ENCODE measurements around the gene PTPRO.

PTPRO gene

DNA sequence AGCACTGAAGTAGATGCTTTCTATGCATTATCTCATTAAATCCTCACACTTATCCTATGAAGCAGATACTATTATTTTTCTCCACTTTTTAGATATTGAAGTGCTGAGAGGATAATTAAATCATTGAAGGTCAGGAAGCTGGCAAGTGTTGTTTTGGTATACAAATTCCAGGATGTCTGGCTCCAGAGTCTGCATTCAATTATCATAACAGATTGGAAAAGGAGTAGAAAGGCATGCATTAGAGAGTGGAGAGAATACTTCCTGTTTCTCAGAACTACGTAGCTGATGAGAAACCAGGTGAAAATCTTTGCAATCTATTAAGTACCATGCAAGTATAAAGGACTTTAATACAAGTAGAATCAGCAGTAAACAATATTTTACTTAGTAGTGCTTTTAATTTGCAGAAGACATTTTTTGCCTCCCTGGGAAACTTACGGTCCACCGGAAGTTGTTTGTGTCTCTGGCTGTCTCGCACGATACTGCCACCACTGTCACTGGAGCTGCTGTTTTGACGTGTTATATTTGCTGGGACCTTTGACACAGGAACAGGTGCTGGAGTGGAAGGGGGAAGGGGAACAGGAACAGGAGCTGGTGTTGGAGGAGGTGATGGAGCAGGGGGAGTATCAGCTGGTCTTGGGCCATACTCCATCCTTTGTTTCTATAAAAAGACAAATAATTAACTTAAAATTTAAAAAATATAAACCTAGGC, 308.9 kb downstream of the PTPRO start:
- no peak for TF ChIP-seq EZH2phosphoT487 (conservative IDR thresholded peaks at IDR 0.05; ENCODE audit: low read length)
- TF ChIP-seq, protein P1, sequence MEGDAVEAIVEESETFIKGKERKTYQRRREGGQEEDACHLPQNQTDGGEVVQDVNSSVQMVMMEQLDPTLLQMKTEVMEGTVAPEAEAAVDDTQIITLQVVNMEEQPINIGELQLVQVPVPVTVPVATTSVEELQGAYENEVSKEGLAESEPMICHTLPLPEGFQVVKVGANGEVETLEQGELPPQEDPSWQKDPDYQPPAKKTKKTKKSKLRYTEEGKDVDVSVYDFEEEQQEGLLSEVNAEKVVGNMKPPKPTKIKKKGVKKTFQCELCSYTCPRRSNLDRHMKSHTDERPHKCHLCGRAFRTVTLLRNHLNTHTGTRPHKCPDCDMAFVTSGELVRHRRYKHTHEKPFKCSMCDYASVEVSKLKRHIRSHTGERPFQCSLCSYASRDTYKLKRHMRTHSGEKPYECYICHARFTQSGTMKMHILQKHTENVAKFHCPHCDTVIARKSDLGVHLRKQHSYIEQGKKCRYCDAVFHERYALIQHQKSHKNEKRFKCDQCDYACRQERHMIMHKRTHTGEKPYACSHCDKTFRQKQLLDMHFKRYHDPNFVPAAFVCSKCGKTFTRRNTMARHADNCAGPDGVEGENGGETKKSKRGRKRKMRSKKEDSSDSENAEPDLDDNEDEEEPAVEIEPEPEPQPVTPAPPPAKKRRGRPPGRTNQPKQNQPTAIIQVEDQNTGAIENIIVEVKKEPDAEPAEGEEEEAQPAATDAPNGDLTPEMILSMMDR (IDR thresholded peaks at IDR 0.05; ENCODE audit: insufficient read depth, low read length, poor library complexity, severe bottlenecking), result no peak
- no peak overlapping the region for H3K4me3 ChIP-seq (ENCODE audit: insufficient read depth, low read length, poor library complexity, severe bottlenecking)
- H3K4me2 ChIP-seq (ENCODE audit: low read depth, low read length, poor library complexity, severe bottlenecking), result no peak overlapping the region
- H3K27ac ChIP-seq (ENCODE audit: low read depth, low read length), result no peak overlapping the region
- H3K9ac ChIP-seq (ENCODE audit: low read length), result no peak overlapping the region
- no peaks in the 10 kb centered on the region for H3F3A ChIP-seq (ENCODE audit: insufficient read depth)
- no peaks in the 10 kb centered on the region for H3K36me3 ChIP-seq (ENCODE audit: low read length)
- H2AFZ ChIP-seq (ENCODE audit: low read depth, low read length, severe bottlenecking), result no peak overlapping the region
- H3K27me3 ChIP-seq (ENCODE audit: low read length), result no peaks in the 10 kb centered on the region
- H3K9me2 ChIP-seq (replicated peaks; ENCODE audit: insufficient read depth, low read length), result no peaks in the 10 kb centered on the region
- H3K9me3 ChIP-seq (ENCODE audit: insufficient read depth, low read length), result no peaks in the 10 kb centered on the region
- H3K79me2 ChIP-seq (ENCODE audit: insufficient read depth, low read length), result no peaks in the 10 kb centered on the region
- H4K20me1 ChIP-seq (ENCODE audit: low read depth, low read length), result no peaks in the 10 kb centered on the region

DNA sequence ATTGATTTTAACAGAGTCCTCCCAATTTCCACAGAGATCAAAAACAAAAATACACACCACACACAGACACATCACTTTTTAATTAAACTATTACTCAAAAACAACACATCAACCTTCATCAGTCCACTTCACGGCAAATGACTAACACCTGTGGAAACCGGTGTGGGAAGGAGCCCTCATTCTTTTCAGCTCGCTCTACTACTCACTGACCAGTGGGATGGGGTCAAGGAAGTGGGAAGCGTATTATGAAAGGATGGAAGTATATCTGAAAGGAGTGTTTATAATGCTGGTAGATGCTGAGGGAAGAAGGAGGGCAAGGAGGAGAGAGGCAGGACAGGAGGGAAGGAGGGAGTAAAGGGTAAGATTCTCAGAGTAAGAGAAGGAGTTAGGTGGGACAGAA, 310.4 kb downstream of the PTPRO start:
- Histone ChIP-seq H3K9me3 (ENCODE audit: insufficient read depth, low read length) (no peaks in the 10 kb centered on the region), H3K79me2 (ENCODE audit: insufficient read depth, low read length) (no peaks in the 10 kb centered on the region), H3F3A (ENCODE audit: insufficient read depth) (no peaks in the 10 kb centered on the region), H2AFZ (ENCODE audit: low read depth, low read length, severe bottlenecking) (no peak overlapping the region), H3K36me3 (ENCODE audit: low read length) (no peaks in the 10 kb centered on the region), H3K9ac (ENCODE audit: low read length) (no peak overlapping the region), H3K9me2 (replicated peaks; ENCODE audit: insufficient read depth, low read length) (no peaks in the 10 kb centered on the region), H3K4me2 (ENCODE audit: low read depth, low read length, poor library complexity, severe bottlenecking) (no peak overlapping the region), H3K4me3 (ENCODE audit: insufficient read depth, low read length, poor library complexity, severe bottlenecking) (no peak overlapping the region), H4K20me1 (ENCODE audit: low read depth, low read length) (no peaks in the 10 kb centered on the region), H3K27ac (ENCODE audit: low read depth, low read length) (no peak overlapping the region), H3K27me3 (ENCODE audit: low read length) (no peaks in the 10 kb centered on the region)
- TF ChIP-seq EZH2phosphoT487 (conservative IDR thresholded peaks at IDR 0.05; ENCODE audit: low read length), result no peak
- TF ChIP-seq, protein P1 (IDR thresholded peaks at IDR 0.05; ENCODE audit: insufficient read depth, low read length, poor library complexity, severe bottlenecking), result no peak

DNA sequence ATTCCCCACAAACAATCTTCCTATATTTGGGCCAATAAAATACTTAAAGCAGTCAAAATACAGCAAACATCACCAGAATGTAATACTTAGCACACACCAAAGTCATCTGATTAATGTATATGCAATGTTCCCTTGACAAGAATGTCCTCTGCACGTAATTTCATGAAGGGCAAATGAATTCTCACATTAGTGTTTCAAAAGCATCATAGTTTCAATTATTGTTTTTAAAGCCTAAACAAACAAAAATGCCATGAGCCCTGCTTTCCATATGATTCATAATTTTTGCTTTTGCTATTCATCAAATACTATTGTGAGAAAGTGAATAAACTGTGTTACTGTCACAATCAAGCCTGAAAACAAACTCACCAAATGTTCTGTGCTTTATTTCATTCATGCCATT, 310.9 kb downstream of the PTPRO start:
- H3K9me2 ChIP-seq (replicated peaks; ENCODE audit: insufficient read depth, low read length), result no peaks in the 10 kb centered on the region
- H3K4me3 ChIP-seq (ENCODE audit: insufficient read depth, low read length, poor library complexity, severe bottlenecking), result no peak overlapping the region
- no peak overlapping the region for H3K27ac ChIP-seq (ENCODE audit: low read depth, low read length)
- H3K9ac ChIP-seq (ENCODE audit: low read length), result no peak overlapping the region
- H3K9me3 ChIP-seq (ENCODE audit: insufficient read depth, low read length), result no peaks in the 10 kb centered on the region
- no peaks in the 10 kb centered on the region for H3K79me2 ChIP-seq (ENCODE audit: insufficient read depth, low read length)
- no peak overlapping the region for H2AFZ ChIP-seq (ENCODE audit: low read depth, low read length, severe bottlenecking)
- no peaks in the 10 kb centered on the region for H4K20me1 ChIP-seq (ENCODE audit: low read depth, low read length)
- H3F3A ChIP-seq (ENCODE audit: insufficient read depth), result no peaks in the 10 kb centered on the region
- no peaks in the 10 kb centered on the region for H3K36me3 ChIP-seq (ENCODE audit: low read length)
- H3K4me2 ChIP-seq (ENCODE audit: low read depth, low read length, poor library complexity, severe bottlenecking), result no peak overlapping the region
- TF ChIP-seq, protein P1 (IDR thresholded peaks at IDR 0.05; ENCODE audit: insufficient read depth, low read length, poor library complexity, severe bottlenecking), result no peak
- TF ChIP-seq EZH2phosphoT487 (conservative IDR thresholded peaks at IDR 0.05; ENCODE audit: low read length), result no peak
- H3K27me3 ChIP-seq (ENCODE audit: low read length), result no peaks in the 10 kb centered on the region
